GM10248 (cell line): ENCODE results near the gene PLPPR5.
"Not testable (repeated sequence)": the region's sequence is repeated elsewhere in the genome, so short reads cannot be mapped to it uniquely, and the experiment has no call there.

Source experiments
- CTCF ChIA-PET: fragments of 300-600 bp; sonication (Branson Sonifier 250); formaldehyde crosslinking; extraction: SDS; loops from one replicate; lab custom pipeline; 2021; ENCODE audit warnings: antibody characterized with exemption; lab: Yijun Ruan, JAX
- POLR2A ChIA-PET: fragments of 350-650 bp; sonication (Branson Sonifier 250); formaldehyde crosslinking; extraction: SDS; loops from one replicate; lab custom pipeline; 2020; ENCODE audit warnings: antibody characterized with exemption; lab: Yijun Ruan, JAX
- DNase-seq: peaks from one replicate; pipeline ENCODE4 v3.0.0; 2012; ENCODE audit errors: extremely low spot score
- CTCF ChIP-seq: IDR thresholded peaks from 2 replicates; pipeline ENCODE4 v1.5.1; 2012; ENCODE audit warnings: mild to moderate bottlenecking, low read depth; ENCODE audit errors: extremely low read depth, missing control alignments, control extremely low read depth

Gene PLPPR5

GRCh38 chr1:98887507-98887906, 117.2 kb downstream of the PLPPR5 start:
- DNase-seq: no peak
- ChIA-PET CTCF (interaction anchor here (2.1 kb wide), 1 partner anchor 10 kb away, joined by 6 read pairs; no protein-coding TSS in a partner anchor), POLR2A (no interaction called here)
- no peak for TF ChIP-seq CTCF

DNA sequence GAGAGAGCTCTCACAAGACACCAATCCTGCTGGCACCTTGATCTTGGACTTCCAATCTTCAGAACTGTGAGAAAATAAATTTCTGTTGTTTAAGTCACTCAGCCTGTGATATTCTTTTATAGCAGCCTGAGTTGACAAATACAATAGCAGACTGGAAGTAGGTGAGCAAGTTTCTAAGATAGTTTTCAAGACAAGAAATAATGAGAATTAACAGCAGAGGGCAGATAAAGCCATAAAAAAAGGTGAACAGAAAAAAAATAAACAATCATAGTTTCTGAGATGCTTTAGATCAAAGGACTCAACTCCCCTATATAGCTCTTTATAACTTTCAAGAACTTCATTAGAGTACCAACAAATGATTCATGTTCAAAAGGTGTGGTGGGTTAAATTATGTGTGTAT, 119.8 kb downstream of the PLPPR5 start:
- CTCF ChIA-PET: no interaction called here
- DNase-seq: no peak
- TF ChIP-seq CTCF: no peak
- POLR2A ChIA-PET: no interaction called here

GRCh38 chr1:98881901-98882300, 122.8 kb downstream of the PLPPR5 start:
- no peak for TF ChIP-seq CTCF
- CTCF ChIA-PET: no interaction called here
- POLR2A ChIA-PET: no interaction called here
- no peak for DNase-seq

GRCh38 chr1:98881234-98881633, 123.4 kb downstream of the PLPPR5 start:
- not testable (repeated sequence) for DNase-seq

DNA sequence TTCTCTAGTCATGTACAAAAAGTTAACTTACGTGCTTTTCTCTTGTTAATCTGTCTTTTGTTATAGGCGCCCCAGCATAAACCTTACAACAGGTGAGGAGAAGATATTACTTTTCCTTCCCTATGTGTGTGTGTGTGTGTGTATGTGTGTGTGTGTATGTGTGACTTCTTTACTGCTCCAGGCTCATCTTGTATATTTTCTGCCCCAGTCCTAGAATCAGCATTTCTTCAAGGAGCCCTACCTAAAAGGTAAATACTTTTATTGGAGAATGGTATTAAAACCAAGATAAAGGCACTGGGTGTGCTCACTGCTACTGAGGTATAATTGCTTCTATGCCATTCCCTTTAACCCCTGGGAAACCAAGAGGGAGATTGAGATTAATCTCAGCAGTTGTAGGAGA, 129.8 kb downstream of the PLPPR5 start:
- CTCF ChIA-PET: interaction anchor here (0.9 kb wide), 1 partner anchor 24 kb away, joined by 3 read pairs; no protein-coding TSS in a partner anchor
- POLR2A ChIA-PET: no interaction called here
- no peak for DNase-seq
- no peak for TF ChIP-seq CTCF

More at GRCh38 chr1:98881234-98881633, 123.4 kb downstream of the PLPPR5 start:
- POLR2A ChIA-PET: not testable (repeated sequence)
- CTCF ChIA-PET: interaction anchor here (1.4 kb wide), 1 partner anchor 10 kb away, joined by 3 read pairs; no protein-coding TSS in a partner anchor

DNA sequence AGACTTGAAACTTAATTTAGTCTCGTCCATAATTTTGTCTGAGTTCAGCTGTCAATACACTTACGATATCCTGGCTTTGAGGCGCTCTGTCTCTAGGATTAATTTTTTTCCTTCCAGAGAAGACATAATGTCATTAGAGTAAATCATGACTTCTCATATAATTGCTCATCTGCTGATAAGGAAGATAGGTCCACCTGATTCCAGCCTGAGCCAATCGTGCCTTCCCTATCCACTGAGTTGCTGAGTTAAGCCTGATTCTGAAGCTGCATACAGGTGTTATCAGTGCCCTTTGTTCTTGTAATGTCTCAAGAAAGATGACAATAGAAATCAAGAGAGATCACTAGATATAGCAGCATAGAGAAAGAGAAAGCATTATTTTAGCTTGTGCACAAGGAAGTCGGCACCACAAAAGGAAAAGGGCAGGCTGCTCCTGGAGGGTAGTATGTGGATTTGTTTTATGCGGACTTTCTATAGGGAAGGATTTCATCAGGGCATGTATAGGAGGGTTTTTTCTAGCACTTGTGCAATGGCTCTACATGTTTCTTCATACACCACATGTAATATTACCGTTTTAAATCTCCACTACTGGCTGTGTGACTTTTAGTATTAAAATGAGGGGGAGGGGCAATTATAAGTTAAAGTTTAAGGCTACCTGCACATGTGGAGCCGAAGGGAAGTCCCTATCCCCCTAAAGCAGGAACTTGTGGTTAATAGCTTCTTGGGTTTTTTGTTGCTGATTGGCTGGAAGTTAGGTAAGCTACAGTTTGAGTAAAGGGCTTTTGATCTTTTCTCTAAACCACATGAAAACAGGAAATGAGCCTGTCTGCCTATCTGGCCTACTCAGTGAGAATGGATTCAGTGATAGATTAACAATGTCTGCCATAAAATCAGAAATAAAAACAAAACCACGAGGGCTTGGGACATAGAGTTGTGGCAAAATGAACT, 133.4 kb downstream of the PLPPR5 start:
- CTCF ChIA-PET: interaction anchor here (1.1 kb wide), 1 partner anchor 9 kb away, joined by 3 read pairs; no protein-coding TSS in a partner anchor
- peak; percentile 50 for DNase-seq
- POLR2A ChIA-PET: no interaction called here

More for the DNA sequence above, 133.4 kb downstream of the PLPPR5 start:
- no peak for TF ChIP-seq CTCF
